GM18870 (cell line): ENCODE measurements around the gene ANO3.
"Not testable (repeated sequence)": the region's sequence is repeated elsewhere in the genome, so short reads cannot be mapped to it uniquely, and the experiment has no call there.

Experiments
- ATAC-seq: cut with Tn5 transposase; IDR thresholded peaks from one replicate; pipeline ENCODE4 v1.9.1; 2021; ENCODE audit warnings: moderate library complexity; ENCODE audit not compliant: unreplicated experiment

Gene ANO3

DNA sequence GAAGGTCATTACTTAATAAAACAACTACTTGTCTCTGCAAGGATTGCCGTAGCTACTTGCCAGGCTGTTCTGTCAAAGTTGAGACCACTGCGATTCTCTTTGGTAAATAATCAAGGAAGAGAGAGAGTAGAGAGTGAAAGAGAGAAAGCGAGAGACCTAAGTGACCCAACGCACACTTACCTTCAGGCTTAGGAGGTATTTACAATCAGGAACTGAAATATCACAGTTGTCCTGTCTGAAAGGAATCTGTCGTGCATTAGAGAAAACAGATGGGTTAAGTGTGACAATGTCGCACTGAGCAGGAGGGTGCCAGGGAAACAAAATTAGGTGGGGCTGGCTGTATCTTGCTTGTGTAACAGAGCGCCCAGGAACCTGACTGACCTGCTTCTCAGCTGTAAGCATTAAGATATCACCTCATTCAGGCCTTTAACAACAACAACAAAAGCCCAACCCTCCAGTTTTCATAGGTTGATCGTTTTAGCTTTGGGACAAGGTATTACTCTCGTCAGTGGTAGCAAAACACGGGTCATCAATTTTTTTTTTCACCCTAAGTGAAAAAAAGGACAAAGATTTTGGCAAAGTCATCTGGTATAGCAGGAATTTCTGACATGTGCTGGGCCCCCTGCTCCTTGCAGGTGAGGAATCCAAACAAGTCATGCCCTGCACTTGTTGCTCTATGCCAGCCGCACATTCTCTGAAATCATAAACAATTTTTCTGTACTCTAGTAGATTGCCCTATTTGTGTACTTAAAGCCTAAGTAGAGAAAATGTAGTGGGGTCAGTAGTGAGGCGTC is 240.1 kb downstream of the ANO3 start, which contains the start of gene MUC15:
Gene MUC15, minus strand, starts transcription at position 403 of the 794 bp plus-strand sequence. CDS start 5,169 bp downstream, outside the sequence.
- ATAC-seq, result no peak

DNA sequence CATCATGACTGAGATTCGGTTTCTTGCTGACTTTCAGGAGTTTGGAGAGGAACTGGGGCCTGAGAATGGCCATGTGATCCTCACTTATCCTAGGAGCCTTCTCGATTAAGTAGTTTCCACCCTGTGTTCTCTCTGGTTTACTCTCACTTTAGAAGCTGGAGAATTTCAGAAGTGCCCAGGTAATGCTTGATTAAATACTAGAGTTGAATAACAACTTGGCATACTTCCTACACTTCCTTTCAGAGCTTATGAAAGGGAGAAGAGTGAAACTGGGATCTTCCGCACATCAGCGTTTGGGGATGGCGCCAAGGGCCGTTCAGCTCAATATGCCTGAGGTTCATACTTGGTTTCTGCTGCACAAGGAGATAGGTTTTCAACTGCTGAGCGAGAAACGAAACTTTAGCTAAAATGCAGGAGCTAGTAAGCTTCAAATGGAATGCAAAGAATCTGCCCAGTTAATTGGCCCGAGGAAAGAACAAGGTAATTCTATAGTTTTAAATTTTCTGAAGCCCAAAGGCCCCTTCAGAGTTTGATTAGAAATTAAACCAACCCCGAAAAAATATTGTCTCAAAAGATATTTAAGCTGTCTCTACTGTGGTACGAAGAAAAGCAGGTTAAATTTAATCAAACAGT is 241.0 kb downstream of the ANO3 start:
- no peak for ATAC-seq

DNA sequence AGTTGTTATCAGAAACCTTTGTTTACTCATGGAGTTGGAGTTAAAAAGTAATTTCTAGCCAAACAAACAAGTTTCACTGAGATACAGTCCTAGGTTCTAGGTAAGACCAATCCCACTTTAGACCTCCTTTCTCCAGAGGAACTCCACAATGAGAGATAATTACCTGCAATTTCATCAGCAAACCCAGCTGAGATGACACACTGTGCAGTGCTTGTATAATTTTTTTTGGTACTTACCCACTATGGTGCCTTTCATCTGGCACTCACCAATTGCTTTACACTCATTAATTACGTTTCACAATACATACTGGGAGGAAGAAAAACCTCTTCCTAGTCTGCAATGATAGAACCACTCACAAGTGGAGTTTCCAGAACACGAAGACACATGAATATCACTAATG is 242.0 kb downstream of the ANO3 start:
- ATAC-seq, result no peak

- ATAC-seq, result no peak
Measured at GRCh38 chr11:26575946-26576345, 244.0 kb downstream of the ANO3 start.

DNA sequence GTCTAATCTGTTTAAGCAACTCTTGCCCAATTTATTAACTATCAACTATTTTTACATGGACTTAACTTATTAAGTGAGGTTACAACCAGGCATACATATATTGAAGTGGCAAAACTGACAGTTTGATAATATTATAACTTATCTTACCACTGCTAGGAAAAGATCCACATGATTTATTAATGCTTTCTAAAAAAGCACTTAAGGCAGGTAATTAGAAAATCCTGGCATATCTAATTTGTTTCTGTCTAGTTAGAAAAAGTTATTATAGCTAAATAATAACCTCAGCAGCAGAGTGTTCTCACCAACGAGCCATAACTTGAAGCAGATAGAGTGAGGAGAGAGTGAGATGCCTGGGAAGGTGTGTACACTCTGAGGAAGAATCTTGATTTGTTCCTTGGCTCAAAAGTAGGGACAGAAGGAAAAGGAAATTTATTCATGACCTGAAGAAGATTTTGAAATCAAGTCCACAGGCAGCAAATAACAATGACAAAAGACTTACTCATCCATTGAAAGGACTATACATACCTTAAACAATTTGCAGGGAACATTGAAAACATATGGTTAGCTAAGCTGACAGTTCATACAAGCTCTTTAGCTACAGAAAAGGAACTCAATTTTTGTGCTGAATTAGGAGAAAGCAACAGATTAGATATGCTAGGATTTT is 247.2 kb downstream of the ANO3 start:
- ATAC-seq, result no peak

GRCh38 chr11:26579683-26580082 is 247.8 kb downstream of the ANO3 start:
- no peak for ATAC-seq

- no peak for ATAC-seq
Measured at GRCh38 chr11:26580929-26581328, 249.0 kb downstream of the ANO3 start.

DNA sequence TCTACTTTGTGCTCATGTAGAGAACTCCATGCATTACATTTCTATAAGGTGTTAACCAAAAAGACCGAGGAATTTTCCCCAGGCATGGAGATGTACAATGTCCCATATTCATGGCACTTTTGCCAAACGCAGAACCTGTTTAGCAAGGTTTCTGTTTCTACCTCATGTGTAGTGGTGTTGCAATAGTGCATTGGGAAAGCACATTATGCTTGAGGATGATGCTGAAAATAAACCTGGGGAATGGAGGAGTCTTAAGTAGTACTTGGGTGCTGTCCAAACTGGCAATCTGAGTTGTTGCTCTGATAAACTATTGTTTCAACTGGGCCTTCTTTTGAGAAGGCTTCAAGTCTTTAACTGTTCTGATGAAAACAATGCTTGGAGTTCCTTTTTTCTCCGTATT is 251.6 kb downstream of the ANO3 start:
- no peak for ATAC-seq

DNA sequence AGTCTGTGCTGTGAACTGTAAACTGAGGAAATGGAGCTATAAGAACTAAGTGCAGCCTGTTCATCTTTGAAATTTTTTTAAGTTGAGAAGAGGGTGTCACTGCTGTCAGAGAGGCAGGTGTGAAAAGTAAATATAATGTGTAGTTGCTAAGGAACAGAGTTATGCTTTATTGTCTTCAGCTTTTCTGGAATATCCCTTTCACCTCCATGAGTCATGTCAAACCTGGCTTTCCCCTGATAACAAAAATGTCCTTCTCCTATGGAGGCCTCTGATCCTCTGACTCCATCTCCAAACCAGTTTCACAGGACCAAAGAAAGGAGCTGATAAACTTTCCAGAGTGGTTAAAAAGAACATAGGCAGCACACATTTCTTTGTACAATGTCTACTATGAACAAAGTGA is 252.9 kb downstream of the ANO3 start:
- no peak for ATAC-seq

DNA sequence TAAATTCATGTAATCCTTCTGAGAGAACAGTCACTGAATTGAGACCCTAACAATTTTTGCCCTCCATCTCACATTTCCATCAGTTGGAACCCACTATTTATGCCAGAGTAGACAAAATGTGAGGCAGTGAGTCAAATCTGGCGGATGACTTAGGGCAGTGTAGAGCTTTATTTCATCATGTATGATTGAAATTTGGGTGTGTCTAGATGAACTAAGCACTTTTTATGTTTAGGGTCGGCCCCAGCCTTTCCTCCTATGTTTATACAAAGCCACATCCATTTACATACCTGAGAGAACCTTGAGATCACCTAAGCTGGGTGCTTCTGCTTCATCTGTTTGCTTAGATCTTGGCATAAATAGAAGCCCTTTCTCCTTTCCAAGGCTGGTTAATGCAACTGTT is 255.1 kb downstream of the ANO3 start:
- no peak for ATAC-seq

GRCh38 chr11:26593691-26594090 is 261.8 kb downstream of the ANO3 start:
- no peak for ATAC-seq

- ATAC-seq, result not testable (repeated sequence)
Measured at GRCh38 chr11:26595207-26595865, 263.4 kb downstream of the ANO3 start.

DNA sequence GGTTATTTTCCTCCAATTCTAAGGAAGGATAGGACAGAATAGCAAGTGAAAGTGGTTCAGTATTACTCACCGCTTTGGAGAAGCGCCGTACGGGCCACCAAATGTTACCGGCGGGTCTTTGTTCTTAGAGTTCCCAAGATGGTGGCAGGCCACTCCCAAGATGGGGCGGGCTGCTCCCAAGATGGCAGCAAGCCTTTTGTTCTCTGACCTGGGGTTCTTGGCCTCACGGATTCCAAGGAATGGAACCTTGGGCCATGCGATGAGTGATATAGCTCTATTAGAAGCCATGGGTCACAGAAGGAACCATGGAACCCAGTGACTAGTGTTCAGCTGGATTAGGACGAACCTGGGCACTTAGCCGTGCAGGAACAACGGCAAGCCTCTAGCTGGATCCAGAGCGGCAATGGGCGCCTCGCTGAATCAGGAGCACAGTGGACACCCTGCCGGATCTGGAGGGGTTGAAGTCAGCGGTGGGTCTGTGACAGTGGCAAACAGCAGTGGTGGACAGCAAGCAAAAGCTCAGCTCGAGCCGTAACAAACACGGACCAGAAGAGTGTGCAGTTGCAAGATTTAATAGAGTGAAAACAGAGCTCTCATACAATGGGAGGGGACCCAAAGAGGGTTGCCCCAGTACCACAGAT is 265.2 kb downstream of the ANO3 start:
- ATAC-seq, result not testable (repeated sequence)

DNA sequence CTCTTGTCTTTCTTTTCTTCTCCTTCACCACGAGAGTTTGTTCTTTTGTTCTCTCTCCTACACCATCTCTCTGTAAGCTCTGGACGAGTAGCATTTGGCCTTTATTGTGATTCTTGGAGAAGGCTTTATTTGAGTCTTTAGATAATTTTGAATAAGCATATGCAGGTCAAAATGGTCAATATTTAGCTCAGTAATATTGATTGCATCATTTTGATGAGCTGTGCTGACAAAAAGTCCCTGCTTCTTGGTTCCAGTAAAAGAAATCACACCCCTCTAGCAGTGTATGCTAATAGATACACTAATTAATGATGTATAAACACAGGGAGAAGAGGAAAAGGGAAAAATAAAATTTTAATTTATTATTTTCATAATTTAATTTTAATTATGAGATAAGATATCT is 266.0 kb downstream of the ANO3 start:
- no peak for ATAC-seq

DNA sequence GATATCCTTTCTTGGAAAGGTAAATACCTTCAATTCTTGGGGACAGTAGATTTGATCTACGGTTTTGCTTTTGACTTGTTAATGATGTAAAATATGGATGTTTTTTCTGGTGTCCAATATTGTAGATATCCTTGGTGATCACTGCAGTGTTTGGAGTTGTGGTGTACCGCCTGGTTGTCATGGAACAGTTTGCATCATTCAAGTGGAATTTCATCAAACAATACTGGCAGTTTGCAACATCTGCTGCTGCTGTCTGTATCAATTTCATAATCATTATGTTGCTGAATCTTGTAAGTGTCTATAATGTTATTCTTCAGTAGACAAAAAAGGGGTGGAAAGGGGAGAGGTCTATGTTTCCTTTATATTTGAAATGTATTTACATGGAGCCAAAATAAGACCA is 267.5 kb downstream of the ANO3 start:
- no peak for ATAC-seq

DNA sequence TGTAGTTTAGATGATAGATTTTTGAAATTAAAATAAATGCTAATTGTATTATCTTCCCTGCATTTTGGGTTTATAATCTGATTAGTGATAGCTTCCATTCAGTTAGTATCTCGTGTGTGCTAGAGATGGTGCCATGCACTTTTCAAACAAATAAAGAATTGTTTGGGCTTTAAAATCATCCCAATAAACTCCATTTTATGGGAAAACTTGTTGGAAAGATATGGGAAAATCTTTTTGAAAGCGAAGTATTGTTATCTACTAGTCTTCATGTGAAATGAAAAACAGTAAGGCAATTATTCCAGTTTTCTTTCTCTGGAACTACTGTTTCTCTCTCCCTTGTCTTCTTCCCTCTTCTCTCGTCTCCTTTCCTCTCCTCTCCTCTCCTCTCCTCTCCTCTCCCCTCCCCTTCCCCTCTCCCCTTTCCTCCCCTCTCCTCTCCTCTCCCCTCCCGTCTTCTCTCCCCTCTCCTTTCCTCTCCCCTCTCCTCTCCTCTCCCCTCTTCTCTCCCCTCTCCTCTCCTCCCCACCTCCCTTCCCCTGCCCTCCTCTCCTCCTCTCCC is 268.0 kb downstream of the ANO3 start:
- no peak for ATAC-seq

DNA sequence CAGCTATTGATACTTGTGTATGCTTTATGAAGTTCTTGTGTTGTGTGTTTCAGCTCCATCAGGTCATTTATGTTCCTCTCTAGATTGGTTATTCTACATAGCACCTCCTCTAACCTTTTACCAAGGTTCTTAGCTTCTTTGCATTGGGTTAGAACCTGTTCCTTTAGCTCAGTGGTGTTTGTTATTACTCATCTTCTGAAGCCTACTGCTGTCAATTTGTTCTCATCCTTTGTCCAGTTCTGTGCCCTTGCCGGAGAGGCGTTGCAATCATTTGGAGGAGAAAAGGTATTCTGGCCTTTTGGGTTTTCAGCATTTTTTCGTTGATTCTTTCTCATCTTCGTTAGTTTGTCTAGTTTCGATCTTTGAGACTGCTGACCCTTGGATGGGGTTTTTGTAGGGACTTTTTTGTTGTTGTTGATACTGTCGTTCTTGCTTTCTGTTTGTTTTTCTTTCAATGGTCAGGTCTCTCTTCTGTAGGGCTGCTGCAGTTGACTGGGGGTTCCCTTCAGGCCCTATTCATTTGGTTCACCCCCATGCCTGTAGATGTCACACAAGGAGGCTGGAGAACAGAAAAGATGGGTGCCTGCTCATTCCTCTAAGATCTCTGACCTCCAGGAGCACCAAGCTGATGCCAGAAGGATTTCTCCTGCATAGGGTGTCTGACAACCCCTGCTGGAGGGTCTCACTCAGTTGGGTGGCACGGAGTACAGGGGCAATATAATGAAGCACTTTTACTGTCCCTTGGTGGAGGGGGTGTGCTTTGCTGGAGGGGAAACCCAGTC is 276.0 kb downstream of the ANO3 start:
- peak; percentile 62 for ATAC-seq

DNA sequence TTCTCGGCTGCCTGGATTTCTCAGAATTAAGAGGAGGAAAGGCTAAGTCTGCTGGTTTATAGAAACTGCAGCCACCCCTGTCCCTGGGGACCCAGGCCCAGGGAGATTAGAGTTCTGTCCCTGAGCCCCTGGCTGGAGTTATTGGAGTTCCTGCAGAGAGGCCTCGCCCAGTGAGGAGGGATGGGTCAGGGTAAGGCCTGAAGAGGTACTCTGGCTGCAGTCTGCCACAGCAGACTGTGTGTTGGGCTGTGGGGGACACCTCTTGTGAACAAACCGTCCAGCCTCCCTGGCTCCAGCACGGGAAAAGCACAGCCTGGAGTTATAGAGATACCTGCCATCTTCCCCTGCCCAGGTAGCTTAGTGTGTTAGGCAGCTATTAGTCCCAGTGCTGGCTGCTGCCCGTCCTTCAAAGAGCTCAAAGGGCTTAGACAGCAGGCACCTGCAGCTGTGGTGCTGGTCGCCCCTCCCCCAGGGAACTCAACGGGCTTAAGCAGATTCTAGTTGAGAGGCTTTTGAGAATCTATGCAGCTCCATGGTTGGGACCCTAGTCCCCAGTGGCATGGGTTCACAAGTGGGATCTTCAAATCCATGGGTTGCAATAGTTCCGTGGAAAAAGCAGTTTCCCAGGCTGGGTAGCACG is 276.7 kb downstream of the ANO3 start:
- ATAC-seq, result peak; percentile 33

- ATAC-seq, result no peak
Measured at GRCh38 chr11:26613759-26614158, 281.8 kb downstream of the ANO3 start.
